LNCAP (cell line): ENCODE data around the gene NFIX.

Experiments used
- CTCF ChIP-seq: fragments of 450-650 bp; IDR thresholded peaks from 2 replicates; pipeline ENCODE4 v1.5.1; 2017; ENCODE audit warnings: mild to moderate bottlenecking

NFIX gene

GRCh38 chr19:13098277-13099072 is 103.2 kb downstream of the NFIX start:
- no peak for TF ChIP-seq CTCF

GRCh38 chr19:13099073-13099999 is 104.1 kb downstream of the NFIX start:
- no peak for TF ChIP-seq CTCF

- TF ChIP-seq CTCF = no peak
These were observed 104.8 kb downstream of the NFIX start for GRCh38 chr19:13100031-13100588.

- no peak for TF ChIP-seq CTCF
These were observed 105.7 kb downstream of the NFIX start for GRCh38 chr19:13100841-13101589.

- TF ChIP-seq CTCF = no peak
These were observed 106.5 kb downstream of the NFIX start for GRCh38 chr19:13101590-13102415.

GRCh38 chr19:13102416-13102665 is 107.1 kb downstream of the NFIX start:
- no peak for TF ChIP-seq CTCF
